ENCODE results near the gene ENTPD6. TPM values are rescaled to one million over a fixed set of nuclear protein-coding genes. Genes with fewer than 3 reads are reported as not detected.
A peak's percentile ranks its signal among the peaks of the same experiment; 100 is the strongest.

The ENTPD6 gene
- total and polyA plus RNA-seq, 2 experiments from 2014 or later = 80.4 to 87.1 TPM

DNA sequence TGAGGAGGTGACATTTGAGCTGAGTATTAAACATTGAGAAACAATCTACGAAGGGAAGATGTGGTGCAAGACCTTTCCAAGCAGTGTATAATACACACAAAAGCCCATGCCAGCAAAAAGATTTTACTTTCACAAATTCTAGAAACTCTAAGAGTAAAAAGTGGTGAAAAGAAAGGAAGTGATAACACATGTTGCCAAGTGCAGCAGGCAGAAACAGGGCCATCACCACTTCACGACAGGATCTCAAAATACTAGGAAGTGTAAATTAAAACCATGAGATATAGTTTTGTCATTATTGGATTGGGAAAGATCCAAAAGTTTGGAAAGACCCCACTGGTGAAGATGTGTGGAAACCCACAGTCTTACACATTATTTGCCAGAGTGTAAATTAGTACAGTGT, 1.7 kb upstream of the ENTPD6 start:
- Histone ChIP-seq H2AFZ (no peak overlapping the region), H3K79me2 (peaks cover 24% of the 10 kb centered on the region), H3K36me3 (replicated peaks; ENCODE audit: insufficient read depth, low read depth) (no peaks in the 10 kb centered on the region), H3K9me3 (ENCODE audit: low read depth) (no peaks in the 10 kb centered on the region), H3K4me2 (no peak overlapping the region), H3K27ac (no peak overlapping the region), H4K20me1 (ENCODE audit: insufficient read depth, poor library complexity, severe bottlenecking) (no peaks in the 10 kb centered on the region), H3K4me3 (no peak overlapping the region), H3K9me2 (replicated peaks; ENCODE audit: insufficient read depth) (no peaks in the 10 kb centered on the region), H3K4me1 (ENCODE audit: insufficient read depth) (peaks cover 3% of the 10 kb centered on the region), H3K27me3 (no peaks in the 10 kb centered on the region)
- 92% methylated on average over 2 of the region's 2 CpGs for WGBS (ENCODE audit: low lambda C conversion rate, missing lambda C conversion rate)
- no peak for DNase-seq (ENCODE audit: low spot score)
- TF ChIP-seq EZH2 (IDR thresholded peaks at IDR 0.05; ENCODE audit: borderline replicate concordance) (no peak), EZH2phosphoT487 (IDR thresholded peaks at IDR 0.05; ENCODE audit: low read depth, severe bottlenecking, unreplicated experiment) (no peak)
- TF ChIP-seq, protein P1, sequence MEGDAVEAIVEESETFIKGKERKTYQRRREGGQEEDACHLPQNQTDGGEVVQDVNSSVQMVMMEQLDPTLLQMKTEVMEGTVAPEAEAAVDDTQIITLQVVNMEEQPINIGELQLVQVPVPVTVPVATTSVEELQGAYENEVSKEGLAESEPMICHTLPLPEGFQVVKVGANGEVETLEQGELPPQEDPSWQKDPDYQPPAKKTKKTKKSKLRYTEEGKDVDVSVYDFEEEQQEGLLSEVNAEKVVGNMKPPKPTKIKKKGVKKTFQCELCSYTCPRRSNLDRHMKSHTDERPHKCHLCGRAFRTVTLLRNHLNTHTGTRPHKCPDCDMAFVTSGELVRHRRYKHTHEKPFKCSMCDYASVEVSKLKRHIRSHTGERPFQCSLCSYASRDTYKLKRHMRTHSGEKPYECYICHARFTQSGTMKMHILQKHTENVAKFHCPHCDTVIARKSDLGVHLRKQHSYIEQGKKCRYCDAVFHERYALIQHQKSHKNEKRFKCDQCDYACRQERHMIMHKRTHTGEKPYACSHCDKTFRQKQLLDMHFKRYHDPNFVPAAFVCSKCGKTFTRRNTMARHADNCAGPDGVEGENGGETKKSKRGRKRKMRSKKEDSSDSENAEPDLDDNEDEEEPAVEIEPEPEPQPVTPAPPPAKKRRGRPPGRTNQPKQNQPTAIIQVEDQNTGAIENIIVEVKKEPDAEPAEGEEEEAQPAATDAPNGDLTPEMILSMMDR (IDR thresholded peaks at IDR 0.05; ENCODE audit: poor library complexity) = no peak

DNA sequence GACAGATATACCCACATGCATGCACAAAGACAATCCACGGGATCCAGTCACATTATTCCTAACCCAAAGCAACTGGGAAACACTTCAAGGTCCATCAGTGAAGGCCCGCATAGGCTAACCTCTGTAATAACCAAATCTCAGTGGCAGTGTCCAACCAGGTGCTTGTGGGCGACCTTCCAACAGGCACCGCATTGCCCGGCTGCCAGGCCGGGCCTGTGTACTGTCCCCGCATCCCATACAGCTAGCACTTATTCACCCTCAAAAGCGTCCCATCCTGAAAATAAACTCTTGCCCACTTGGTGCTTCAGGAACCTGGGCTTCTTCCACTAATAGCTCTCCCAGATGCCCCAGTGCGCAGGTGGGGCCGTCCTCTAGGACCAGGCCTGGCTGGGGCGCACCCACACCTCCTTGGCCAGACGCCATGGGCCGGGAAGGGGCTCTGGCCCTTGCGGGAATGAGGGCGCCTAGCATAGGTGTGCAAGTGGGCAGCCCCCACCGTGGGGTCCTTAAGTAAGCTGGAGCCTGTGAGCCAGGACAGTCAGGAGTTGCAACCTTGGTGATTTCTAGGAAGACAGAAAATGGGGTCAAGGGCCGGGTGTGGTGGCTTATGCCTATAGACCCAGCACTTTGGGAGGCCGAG, 1.1 kb upstream of the ENTPD6 start:
- H3K27me3 ChIP-seq = no peaks in the 10 kb centered on the region
- no peaks in the 10 kb centered on the region for H4K20me1 ChIP-seq (ENCODE audit: insufficient read depth, poor library complexity, severe bottlenecking)
- H3K4me3 ChIP-seq = no peak overlapping the region
- TF ChIP-seq EZH2phosphoT487 (IDR thresholded peaks at IDR 0.05; ENCODE audit: low read depth, severe bottlenecking, unreplicated experiment) (no peak), EZH2 (IDR thresholded peaks at IDR 0.05; ENCODE audit: borderline replicate concordance) (no peak)
- TF ChIP-seq, protein P1 (IDR thresholded peaks at IDR 0.05; ENCODE audit: poor library complexity) = no peak
- no peaks in the 10 kb centered on the region for H3K36me3 ChIP-seq (replicated peaks; ENCODE audit: insufficient read depth, low read depth)
- H2AFZ ChIP-seq = peak overlapping the region; percentile 85
- peaks cover 3% of the 10 kb centered on the region for H3K4me1 ChIP-seq (ENCODE audit: insufficient read depth)
- H3K79me2 ChIP-seq = peaks cover 31% of the 10 kb centered on the region
- no peak for DNase-seq (ENCODE audit: low spot score)
- H3K9me2 ChIP-seq (replicated peaks; ENCODE audit: insufficient read depth) = no peaks in the 10 kb centered on the region
- WGBS (ENCODE audit: low lambda C conversion rate, missing lambda C conversion rate) = 96% methylated on average over 18 of the region's 18 CpGs
- H3K9me3 ChIP-seq (ENCODE audit: low read depth) = no peaks in the 10 kb centered on the region
- H3K27ac ChIP-seq = no peak overlapping the region
- H3K4me2 ChIP-seq = peak overlapping the region; percentile 83

DNA sequence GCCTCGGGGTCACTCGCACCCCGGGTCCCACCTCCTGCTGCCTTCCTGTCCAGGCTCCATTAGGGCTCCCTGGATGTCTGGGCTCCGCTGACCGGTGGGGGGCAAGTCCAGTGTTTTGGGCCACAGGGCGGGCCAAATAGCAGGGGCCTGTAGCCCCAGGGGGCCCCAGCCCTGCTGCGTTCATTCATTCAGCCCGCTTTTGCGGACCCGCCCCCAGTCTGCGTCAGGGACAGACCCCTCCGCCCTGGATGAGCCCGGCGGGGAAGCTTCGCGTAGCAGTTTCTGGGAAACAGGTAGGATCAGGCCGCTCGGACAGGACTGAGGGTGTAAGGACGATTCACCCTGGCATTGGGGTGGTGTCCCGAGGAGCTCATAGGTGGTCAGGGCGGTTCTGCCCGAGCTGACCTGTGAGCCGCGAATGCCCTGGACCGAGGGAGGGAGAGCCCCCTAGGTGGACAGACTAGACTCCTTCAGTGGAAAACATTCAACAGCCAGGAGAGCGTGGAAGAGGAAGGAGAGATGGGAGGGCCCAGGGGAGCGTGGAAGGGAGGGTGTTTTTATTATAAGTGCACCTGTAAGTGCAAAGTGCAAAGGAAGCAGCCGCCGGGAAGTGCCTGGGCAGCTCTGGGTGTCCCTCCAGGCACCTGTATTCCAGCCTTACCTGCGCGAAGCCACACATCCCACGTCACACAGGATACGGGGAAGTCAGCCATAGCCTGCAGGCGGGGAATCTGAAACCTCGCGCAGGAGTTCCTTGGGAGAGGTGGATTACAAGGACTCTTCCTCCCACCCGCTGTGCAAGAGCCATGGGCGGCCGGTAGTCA, 662 bp downstream of the ENTPD6 start:
- peak overlapping the region; percentile 83 for H3K4me2 ChIP-seq
- peak; percentile 66 for DNase-seq (ENCODE audit: low spot score)
- H3K9me3 ChIP-seq (ENCODE audit: low read depth) = no peaks in the 10 kb centered on the region
- no peaks in the 10 kb centered on the region for H3K9me2 ChIP-seq (replicated peaks; ENCODE audit: insufficient read depth)
- no peak for TF ChIP-seq EZH2 (IDR thresholded peaks at IDR 0.05; ENCODE audit: borderline replicate concordance)
- no peak for TF ChIP-seq EZH2phosphoT487 (IDR thresholded peaks at IDR 0.05; ENCODE audit: low read depth, severe bottlenecking, unreplicated experiment)
- TF ChIP-seq, protein P1 (IDR thresholded peaks at IDR 0.05; ENCODE audit: poor library complexity) = no peak
- WGBS (ENCODE audit: low lambda C conversion rate, missing lambda C conversion rate) = under 1% methylated on average over 34 of the region's 39 CpGs
- H4K20me1 ChIP-seq (ENCODE audit: insufficient read depth, poor library complexity, severe bottlenecking) = peaks cover 14% of the 10 kb centered on the region
- H3K27me3 ChIP-seq = no peaks in the 10 kb centered on the region
- H3K36me3 ChIP-seq (replicated peaks; ENCODE audit: insufficient read depth, low read depth) = no peaks in the 10 kb centered on the region
- H3K79me2 ChIP-seq = peaks cover 48% of the 10 kb centered on the region
- H2AFZ ChIP-seq = peak overlapping the region; percentile 85
- H3K4me1 ChIP-seq (ENCODE audit: insufficient read depth) = peaks cover 3% of the 10 kb centered on the region
- peak overlapping the region; percentile 86 for H3K4me3 ChIP-seq
- H3K27ac ChIP-seq = peak overlapping the region; percentile 90
